22Rv1 (cell line): Measurements from ENCODE around the gene SLC66A2.

Experiments used
- H3K27ac ChIP-seq: fragments of 450-650 bp; 2 replicates; pipeline ENCODE4 v1.5.1; 2017
- CTCF ChIP-seq: fragments of 450-650 bp; IDR thresholded peaks from 2 replicates; pipeline ENCODE4 v1.5.1; 2017; ENCODE audit warnings: mild to moderate bottlenecking
- ZFX ChIP-seq: fragments of 450-650 bp; IDR thresholded peaks from 2 replicates; pipeline ENCODE4 v1.6.1; 2017; ENCODE audit warnings: antibody characterized with exemption, borderline replicate concordance

The SLC66A2 gene

GRCh38 chr18:79896738-79897137 lies 54.7 kb downstream of the SLC66A2 start:
- TF ChIP-seq CTCF (no peak), ZFX (no peak)

GRCh38 chr18:79890674-79891073 lies 60.8 kb downstream of the SLC66A2 start:
- no peak for TF ChIP-seq ZFX
- no peak for TF ChIP-seq CTCF
- H3K27ac ChIP-seq = no peak overlapping the region

More at GRCh38 chr18:79896738-79897137, 54.7 kb downstream of the SLC66A2 start:
- no peak overlapping the region for H3K27ac ChIP-seq

- H3K27ac ChIP-seq = no peak overlapping the region
- TF ChIP-seq CTCF (no peak), ZFX (no peak)
These were observed 61.9 kb downstream of the SLC66A2 start for GRCh38 chr18:79889569-79889968.

GRCh38 chr18:79888016-79888415 lies 63.4 kb downstream of the SLC66A2 start:
- H3K27ac ChIP-seq = no peak overlapping the region
- no peak for TF ChIP-seq CTCF
- no peak for TF ChIP-seq ZFX

GRCh38 chr18:79887181-79888000 lies 64.1 kb downstream of the SLC66A2 start:
- no peak for TF ChIP-seq CTCF
- no peak for TF ChIP-seq ZFX
- H3K27ac ChIP-seq = no peak overlapping the region

- TF ChIP-seq CTCF (peak; percentile 31; the same call in 1 of the 2 replicates), ZFX (no peak)
- no peak overlapping the region for H3K27ac ChIP-seq
These were observed 66.3 kb downstream of the SLC66A2 start for GRCh38 chr18:79884963-79885728.
